Adipose tissue (tissue), 3 donors: ENCODE results near the gene KIF18A. TPM values are rescaled to one million over a fixed set of nuclear protein-coding genes. Genes with fewer than 3 reads are reported as not detected.
A peak's percentile ranks its signal among the peaks of the same experiment; 100 is the strongest.
"Not testable (repeated sequence)": the region's sequence is repeated elsewhere in the genome, so short reads cannot be mapped to it uniquely, and the experiment has no call there.

Source experiments
- H3K27ac ChIP-seq: one replicate; pipeline ENCODE4 v1.5.1; 2013; ENCODE audit warnings: low read depth, low read length
- WGBS, 3 donors: extraction: QIAGEN DNeasy Blood & Tissue Kit; methylation state at CpG; one replicate each; pipeline ENCODE4 v1.1.7; 2013; 5-methylcytosine and 5-hydroxymethylcytosine counted together
- polyA plus RNA-seq, 3 donors: library from polyadenylated mRNA; stranded (reverse); fragments of 200-250 nt; gene quantifications; one replicate each; pipeline ENCODE4 v1.2.3, GENCODE V29; 2013
- donor health status: healthy with polysubstance abuse.
- donor health status: Bipolar disorder and iron deficiency.
- donor health status: healthy.

KIF18A gene
- polyA plus RNA-seq, 3 donors: 0.10 to 0.22 (median 0.10) TPM

GRCh38 chr11:28110108-28110820 lies 2.3 kb upstream of the KIF18A start:
- WGBS, 3 donors: 0% methylated on average over 31 of the region's 31 CpGs
- H3K27ac ChIP-seq: peak overlapping the region; percentile 29

- H3K27ac ChIP-seq: no peak overlapping the region
- WGBS, 3 donors: 53 to 76% (median 74%) methylated on average over 3 of the region's 3 CpGs
Observed at GRCh38 chr11:28108958-28109357, 1.0 kb upstream of the KIF18A start.

- WGBS, 3 donors: 1% methylated on average over 11 of the region's 11 CpGs
- H3K27ac ChIP-seq: no peak overlapping the region
Observed at GRCh38 chr11:28107191-28107749, 686 bp downstream of the KIF18A start.

GRCh38 chr11:28106353-28107043 lies 1.5 kb downstream of the KIF18A start:
- no peak overlapping the region for H3K27ac ChIP-seq
- WGBS, 3 donors: 80 to 88% (median 86%) methylated on average over 14 of the region's 14 CpGs

- no peak overlapping the region for H3K27ac ChIP-seq
- WGBS, 3 donors: 88 to 92% (median 89%) methylated on average over 5 of the region's 5 CpGs
Observed at GRCh38 chr11:28105869-28106268, 2.1 kb downstream of the KIF18A start.

GRCh38 chr11:28104984-28105383 lies 3.0 kb downstream of the KIF18A start:
- no peak overlapping the region for H3K27ac ChIP-seq
- 85 to 93% (median 92%) methylated on average over 2 of the region's 2 CpGs for WGBS, 3 donors

GRCh38 chr11:28104425-28104824 lies 3.5 kb downstream of the KIF18A start:
- 91 to 97% (median 93%) methylated on average over 1 of the region's 1 CpG for WGBS, 3 donors

GRCh38 chr11:28102300-28102699 lies 5.7 kb downstream of the KIF18A start:
- H3K27ac ChIP-seq: not testable (repeated sequence)
- 90 to 94% (median 94%) methylated on average over 4 of the region's 4 CpGs for WGBS, 3 donors

More at GRCh38 chr11:28104425-28104824, 3.5 kb downstream of the KIF18A start:
- H3K27ac ChIP-seq: no peak overlapping the region

- WGBS, 3 donors: 66 to 88% (median 79%) methylated on average over 2 of the region's 2 CpGs
- no peak overlapping the region for H3K27ac ChIP-seq
Observed at GRCh38 chr11:28100665-28101064, 7.3 kb downstream of the KIF18A start.

- no peak overlapping the region for H3K27ac ChIP-seq
- 43 to 52% (median 51%) methylated on average over 1 of the region's 1 CpG for WGBS, 3 donors
Observed at GRCh38 chr11:28099715-28100114, 8.2 kb downstream of the KIF18A start.

GRCh38 chr11:28098257-28098656 lies 9.7 kb downstream of the KIF18A start:
- WGBS, 3 donors: 27 to 84% (median 59%) methylated on average over 1 of the region's 1 CpG
- H3K27ac ChIP-seq: no peak overlapping the region

- no peak overlapping the region for H3K27ac ChIP-seq
Observed at GRCh38 chr11:28092786-28093185, 15.2 kb downstream of the KIF18A start.

- no peak overlapping the region for H3K27ac ChIP-seq
- WGBS, 3 donors: 89 to 97% (median 91%) methylated on average over 2 of the region's 2 CpGs
Observed at GRCh38 chr11:28090052-28090749, 17.8 kb downstream of the KIF18A start.

- no peak overlapping the region for H3K27ac ChIP-seq
- WGBS, 3 donors: 81 to 92% (median 89%) methylated on average over 5 of the region's 5 CpGs
Observed at GRCh38 chr11:28089378-28089777, 18.6 kb downstream of the KIF18A start.

GRCh38 chr11:28087693-28088092 lies 20.3 kb downstream of the KIF18A start:
- H3K27ac ChIP-seq: not testable (repeated sequence)
- WGBS, 3 donors: 90 to 98% (median 91%) methylated on average over 3 of the region's 3 CpGs

- not testable (repeated sequence) for H3K27ac ChIP-seq
- WGBS, 3 donors: 92 to 100% (median 96%) methylated on average over 1 of the region's 1 CpG
Observed at GRCh38 chr11:28087192-28087591, 20.8 kb downstream of the KIF18A start.

GRCh38 chr11:28086569-28086968 lies 21.4 kb downstream of the KIF18A start:
- WGBS, 3 donors: 87 to 92% (median 91%) methylated on average over 1 of the region's 1 CpG
- H3K27ac ChIP-seq: no peak overlapping the region

GRCh38 chr11:28083118-28083517 lies 24.8 kb downstream of the KIF18A start:
- 100% methylated on average over 1 of the region's 1 CpG for WGBS, 3 donors

GRCh38 chr11:28077521-28077920 lies 30.4 kb downstream of the KIF18A start:
- 95 to 98% (median 96%) methylated on average over 3 of the region's 3 CpGs for WGBS, 3 donors
- H3K27ac ChIP-seq: no peak overlapping the region

More at GRCh38 chr11:28083118-28083517, 24.8 kb downstream of the KIF18A start:
- no peak overlapping the region for H3K27ac ChIP-seq
